Activated CD4-positive, alpha-beta T cell treated with anti-CD3 and anti-CD28 coated beads, Interleukin-2, Interleukin-4, amounts not matched to agents 100 ng/mL and 50 ng/mL, durations not matched to agents 16 hours and 8 hours (primary cell): ENCODE results near the gene MORN5.
A peak's percentile ranks its signal among the peaks of the same experiment; 100 is the strongest.

Experiments used
- DNase-seq: peaks from one replicate; pipeline ENCODE4 v3.0.0-alpha.2; 2020; ENCODE audit warnings: low spot score

MORN5 gene

DNA sequence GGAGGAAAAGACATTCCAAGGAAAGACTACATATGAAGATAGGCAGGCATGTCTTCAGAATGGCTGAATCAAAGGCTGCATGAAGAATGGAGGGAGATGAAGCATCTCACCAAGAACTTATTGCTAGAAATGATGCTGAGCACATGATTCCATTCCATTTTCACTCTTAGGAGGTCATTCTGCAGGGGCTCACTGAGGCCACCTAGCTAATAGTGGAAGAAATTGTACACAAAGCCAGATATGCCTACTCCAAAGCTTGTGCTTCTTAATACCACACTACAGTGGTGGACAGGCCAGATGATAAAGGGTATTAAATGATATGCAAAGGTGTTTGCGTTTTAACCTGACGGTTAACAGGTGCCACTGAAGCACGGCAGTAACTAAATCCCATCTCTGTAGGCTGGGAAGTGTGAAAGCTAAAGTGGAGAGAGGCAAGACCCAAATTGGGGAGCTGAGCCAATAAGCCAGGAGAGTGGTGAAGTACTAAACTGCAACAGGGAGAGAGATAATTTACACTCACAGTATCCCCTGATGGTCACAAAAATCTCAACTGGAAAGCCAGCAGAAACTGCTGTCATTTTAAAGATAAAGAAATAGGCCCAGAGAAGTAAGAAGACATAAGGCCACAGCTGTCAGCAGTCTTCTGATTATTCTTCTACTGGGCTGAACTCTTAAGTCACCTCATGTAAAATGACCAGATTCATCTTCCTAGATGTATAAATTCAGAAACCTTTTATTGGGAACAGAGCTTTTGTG is 14.7 kb upstream of the MORN5 start:
- no peak for DNase-seq

DNA sequence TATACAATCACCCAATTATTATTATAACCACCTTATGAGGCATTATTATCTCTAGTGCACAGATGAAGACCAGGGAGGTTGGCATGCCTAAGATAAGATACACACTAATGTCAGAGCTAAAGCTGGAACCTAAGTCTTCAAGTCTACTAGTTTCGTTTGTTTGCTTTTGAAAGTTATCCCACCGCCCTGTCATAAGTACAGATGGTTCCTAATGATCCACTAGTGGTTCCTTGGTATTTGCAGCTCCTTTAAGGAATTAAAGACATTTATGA is 14.2 kb upstream of the MORN5 start:
- no peak for DNase-seq

DNA sequence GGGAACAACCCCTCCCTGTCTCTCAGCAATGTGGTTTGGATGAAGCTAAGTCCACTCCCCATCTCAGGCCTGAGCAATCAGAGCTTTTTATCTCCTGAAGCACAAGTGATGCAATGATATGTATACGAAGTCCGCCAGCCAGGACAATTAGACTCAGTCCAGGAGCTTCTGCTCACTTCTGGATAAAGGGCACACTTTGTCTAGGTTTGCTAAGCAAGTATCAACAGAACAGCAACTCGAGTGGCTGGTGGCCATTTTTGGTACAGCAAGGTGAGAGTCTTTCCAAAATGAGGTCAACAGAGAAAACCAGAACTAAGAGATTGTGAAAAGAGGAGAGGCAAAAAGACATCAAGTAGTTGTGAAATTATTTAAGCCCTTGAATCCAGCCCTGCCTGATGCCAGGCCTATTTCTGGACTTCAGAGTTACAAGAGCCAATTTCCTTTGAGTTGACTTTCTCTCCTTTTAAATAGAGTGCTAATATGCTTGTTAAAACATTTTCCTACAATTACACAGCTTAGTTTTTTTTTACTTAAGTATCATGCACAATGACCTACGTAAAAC is 8.4 kb upstream of the MORN5 start:
- DNase-seq = no peak

DNA sequence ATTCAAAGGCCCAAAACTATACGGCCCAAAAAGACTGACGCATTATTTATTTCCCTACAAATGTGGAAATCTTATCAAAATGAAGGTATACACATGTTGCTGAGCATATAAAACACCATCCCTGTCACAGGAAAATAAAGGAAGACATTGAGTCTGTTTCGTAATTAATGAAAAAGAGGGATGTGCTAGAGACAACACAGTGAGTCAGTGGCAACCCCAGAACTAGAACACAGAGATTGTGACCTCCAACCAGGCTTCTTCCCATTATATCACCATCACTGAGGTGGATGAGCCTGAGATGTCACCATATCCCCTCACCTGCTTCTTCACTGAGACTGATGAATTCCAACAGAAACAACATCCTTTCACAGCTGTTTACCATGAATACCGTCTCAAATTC is 3.9 kb upstream of the MORN5 start:
- DNase-seq = no peak

DNA sequence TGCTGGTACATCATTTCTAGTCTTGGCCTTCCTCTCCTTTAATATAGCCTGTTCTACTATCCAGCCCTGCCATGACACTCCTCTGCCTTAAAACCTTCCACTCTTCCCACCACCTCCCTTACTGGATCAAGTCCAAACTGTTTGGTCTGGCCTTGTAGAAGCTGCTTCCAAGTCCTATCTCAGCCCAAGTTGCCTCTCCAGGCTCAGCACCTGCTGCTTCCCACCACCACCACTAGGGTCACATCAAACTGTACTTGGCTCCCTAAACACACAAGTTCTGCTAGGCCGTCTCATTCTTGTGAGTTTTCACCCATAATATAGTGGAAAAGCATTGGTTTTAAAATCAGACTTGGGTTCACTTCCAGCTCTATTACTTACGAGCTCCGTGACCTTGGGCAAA is 1.5 kb upstream of the MORN5 start:
- peak; percentile 43 for DNase-seq

DNA sequence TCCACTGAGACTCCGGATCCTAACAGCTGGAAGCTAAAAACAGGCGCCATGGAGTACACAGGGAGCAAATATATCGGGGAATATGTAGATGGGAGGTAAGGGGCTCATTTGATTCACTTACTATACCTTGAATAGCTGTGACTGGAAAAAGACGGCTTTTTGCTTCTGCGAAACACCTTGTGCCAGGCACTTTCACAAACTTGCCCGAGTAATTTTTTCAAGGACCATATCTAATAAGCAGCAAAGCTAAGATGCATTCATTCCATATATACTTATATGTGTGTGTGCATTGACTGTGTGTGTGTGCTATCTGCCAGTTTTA is 178 bp downstream of the MORN5 start:
- no peak for DNase-seq

DNA sequence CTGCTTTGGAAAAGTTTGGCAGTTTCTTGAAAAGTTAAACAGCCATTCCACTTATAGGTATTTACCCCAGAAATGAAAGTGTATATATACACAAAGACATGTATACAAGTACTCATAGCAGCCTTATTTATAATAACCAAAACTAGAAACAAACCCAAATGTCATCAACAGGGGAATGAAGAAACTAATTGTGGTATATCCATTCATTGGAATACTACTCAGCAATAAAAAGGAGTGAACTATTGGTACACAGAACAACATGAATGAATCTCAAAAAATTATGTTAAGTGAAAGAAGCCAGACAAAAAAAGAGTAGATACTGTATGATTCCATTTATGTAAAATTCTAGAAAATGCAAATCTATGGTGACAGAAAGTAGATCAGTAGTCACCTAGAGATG is 2.7 kb downstream of the MORN5 start:
- no peak for DNase-seq

DNA sequence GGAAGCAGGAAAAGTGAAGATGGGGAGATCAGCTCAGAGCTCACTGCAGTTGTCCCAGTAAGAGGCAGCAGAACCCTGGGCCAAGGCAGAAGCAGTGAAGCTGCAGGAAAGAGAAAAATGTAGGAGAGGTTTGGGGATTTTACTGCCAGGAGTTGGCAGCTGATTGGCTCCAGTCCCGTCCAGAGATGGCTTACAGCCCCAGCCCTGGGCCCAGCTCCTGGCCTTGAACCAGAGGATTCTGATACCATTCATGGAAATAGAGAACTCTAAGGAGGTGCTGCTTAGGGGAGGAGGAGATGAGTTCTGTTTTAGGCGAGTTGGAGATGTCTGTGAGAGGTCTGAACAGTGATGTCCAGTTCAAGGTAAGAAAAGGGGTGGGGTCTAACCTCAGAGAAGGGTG is 4.6 kb downstream of the MORN5 start:
- DNase-seq = no peak

DNA sequence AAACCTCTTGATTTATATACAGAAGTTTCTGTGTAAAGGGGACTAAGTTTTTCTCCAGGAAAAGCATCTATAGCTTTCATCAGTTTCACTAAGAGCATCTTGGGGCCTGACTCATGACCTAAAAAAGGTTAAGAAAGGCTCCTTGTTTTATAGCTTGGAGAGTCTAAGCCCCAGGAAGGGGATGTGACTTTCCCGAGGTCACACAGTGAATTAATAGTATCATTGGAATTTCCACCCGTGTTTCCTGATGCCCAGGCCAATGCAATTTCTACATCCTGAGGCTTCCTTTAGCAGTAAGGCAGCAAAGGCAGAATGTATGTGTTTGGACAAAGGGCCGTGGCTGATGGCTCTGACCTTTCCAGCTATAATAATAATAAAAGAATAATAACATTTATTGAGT is 8.6 kb downstream of the MORN5 start:
- no peak for DNase-seq

DNA sequence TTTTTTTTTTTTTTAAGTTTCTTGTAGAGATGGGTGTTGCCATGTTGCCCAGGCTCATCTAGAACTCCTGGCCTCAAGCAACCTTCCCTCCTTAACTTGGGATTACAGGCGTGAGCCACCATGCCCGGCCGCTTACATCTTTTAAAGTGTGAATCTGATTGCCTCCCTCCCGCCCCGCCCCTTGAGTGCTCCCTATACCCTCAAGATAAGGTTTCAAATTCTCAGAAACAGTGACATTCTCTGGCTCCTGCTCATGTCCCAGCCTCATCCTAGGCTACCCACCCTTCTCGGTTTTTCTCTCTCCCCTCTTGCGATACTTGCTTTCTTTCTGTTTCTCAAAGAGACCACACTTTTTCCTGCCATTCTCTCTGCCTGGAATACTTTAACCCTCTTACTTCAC is 12.4 kb downstream of the MORN5 start:
- DNase-seq = no peak

DNA sequence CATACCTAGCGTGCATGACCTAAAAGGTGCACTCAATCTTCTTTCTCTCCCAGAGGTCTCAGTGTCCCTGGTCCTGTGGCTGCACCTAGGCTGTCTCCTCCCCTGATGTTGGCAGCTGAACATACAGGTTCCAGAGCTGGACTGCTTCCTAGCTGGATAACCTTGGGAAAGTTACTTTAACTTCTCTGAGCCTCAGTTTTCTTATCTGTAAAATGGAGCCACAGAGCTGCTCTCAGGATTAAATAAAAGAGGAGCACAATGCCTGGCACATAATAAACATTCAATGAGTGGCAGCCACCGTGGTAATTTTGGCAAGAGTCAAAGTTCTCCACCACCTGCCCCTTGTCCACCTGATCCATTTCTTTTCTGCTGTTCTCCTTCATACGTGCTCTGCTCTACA is 14.0 kb downstream of the MORN5 start:
- no peak for DNase-seq

DNA sequence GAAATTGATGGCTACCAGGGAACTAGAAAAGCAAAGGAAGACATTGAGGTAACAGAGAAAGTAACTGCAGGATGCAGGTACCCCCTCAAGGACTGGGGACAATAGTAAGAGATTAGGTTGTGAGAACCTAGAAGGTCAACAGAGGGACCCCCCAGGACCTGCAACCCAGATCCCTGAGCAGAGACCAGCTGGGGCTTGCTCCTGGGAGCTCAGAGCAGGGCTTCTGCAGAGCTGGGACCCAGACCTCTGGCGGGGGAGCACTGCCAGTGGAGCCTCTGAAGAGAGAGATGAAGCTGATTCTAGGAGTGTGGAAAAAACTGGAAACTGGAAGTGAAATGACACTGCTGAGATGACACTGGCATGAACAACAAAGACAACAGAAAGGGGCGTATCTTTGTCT is 17.2 kb downstream of the MORN5 start:
- no peak for DNase-seq

DNA sequence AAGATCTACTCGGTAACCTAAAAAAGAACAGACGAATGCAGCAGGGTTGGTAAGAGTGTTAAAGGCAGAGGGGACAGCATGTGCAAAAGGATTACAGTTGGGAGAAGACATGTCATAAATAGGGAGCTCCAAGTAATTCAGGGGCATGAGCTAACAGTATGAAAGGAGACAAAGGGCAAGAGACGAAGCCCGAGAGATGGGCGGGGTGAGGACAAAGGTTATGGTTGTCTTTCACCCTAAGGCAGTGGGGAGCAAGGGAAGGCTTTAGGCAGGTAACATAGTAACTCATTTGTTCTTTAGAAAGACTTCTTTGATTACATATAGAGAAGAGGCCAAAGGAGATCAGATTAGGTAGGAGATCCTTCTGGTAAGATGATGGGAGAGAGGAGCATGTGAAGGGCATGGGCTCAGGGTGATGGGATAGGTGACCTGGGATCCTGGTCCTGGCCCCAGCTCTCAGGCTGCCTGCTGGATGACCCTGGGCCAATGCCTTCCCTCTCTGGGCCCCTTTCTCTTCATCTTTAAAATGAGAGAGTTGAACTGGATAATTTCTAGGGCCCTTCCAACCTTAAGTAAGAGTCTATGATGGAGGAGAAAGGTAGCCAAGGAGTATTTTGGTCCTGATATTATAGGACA is 19.5 kb downstream of the MORN5 start:
- DNase-seq = no peak

DNA sequence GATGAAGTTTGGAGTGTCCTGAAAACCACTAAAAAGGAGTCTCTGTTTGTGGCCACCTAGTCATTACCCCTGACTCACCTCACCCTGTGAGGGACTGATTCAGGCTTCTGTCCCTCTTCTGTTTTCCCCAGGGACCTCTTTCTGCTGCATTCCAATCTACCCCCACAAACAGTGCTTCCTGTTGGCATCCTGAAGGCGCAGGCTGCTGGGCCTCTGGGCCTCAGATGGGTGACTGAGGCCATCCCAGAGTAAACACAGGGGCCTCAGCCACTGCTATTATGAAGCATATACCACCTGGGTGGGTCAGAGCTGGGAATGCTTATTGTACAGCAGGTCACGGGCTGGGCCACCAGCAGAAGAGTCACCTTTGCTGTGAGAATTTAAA is 20.0 kb downstream of the MORN5 start:
- DNase-seq = no peak

DNA sequence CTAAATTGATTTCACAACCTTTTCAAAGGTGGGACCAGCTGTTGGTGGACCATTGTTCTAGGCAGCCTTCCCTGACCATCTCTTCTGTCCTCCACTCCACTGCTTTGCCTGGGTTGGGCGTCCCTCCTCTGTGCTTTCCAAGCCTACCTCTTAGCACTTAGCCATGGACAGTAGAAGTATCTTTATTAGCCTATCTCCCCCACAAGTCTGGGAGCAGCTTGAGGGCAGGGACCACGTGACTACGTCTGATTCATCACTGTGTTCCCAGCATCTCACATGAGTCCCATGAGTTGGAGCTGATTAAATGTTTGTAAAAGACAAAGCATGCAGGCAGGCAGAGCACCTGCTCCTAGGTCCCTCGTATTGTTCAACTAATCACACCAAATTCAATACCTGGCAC is 20.9 kb downstream of the MORN5 start:
- no peak for DNase-seq

DNA sequence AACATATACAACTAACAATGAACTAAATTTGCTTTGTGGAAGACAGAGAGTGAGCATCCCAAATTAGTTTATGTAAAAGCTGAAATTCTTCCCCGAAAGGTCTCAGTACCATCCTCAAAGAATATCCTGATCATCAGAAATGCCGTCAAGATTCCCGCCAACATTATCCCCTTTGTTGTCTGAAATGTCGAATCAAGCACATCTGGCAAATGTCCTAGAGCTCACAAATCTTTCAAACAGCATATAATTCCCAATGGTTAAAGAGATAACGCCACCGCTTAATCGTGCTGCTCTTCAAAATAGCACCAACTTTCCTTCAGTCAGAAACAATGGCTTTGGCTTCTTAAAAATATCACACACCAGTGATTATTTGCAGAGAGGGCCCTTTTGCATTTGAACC is 23.8 kb downstream of the MORN5 start:
- no peak for DNase-seq

DNA sequence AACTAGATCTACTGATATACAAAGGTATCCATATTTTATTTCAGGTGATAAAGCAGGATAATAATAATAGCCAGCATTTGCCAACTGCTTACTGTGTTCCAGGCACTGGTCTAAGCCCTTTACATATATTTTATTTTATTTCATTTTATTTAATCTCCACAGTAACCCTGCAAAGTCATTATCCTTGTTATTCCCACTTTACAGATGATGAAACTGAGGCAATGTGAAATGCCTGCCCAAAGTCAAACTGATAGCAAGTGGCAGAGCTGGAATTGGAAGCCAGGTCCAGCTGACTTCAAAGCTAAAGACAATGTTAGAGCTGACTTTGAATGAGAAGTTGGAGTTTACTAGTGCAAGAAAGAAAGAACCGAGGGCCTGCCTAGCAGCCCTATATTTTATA is 24.8 kb downstream of the MORN5 start:
- no peak for DNase-seq

DNA sequence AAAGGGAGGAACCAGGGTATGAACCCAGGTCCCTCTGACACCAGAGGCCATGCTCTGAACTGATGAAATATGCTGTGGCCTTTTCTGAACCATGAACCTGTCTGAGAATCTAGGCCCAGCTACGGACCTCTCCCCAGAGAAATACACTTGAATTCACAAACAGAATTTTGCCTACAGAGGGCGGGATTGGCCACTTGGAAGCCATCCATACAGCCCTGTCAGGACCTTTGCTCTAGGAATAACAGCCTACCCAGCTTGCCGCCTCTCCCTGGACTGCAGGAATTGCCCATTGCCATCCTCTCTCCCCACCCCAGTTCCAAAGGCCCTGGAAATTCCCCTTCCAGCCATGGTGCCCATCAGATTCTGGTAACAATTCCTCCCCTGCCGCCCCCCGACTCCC is 26.6 kb downstream of the MORN5 start:
- no peak for DNase-seq

DNA sequence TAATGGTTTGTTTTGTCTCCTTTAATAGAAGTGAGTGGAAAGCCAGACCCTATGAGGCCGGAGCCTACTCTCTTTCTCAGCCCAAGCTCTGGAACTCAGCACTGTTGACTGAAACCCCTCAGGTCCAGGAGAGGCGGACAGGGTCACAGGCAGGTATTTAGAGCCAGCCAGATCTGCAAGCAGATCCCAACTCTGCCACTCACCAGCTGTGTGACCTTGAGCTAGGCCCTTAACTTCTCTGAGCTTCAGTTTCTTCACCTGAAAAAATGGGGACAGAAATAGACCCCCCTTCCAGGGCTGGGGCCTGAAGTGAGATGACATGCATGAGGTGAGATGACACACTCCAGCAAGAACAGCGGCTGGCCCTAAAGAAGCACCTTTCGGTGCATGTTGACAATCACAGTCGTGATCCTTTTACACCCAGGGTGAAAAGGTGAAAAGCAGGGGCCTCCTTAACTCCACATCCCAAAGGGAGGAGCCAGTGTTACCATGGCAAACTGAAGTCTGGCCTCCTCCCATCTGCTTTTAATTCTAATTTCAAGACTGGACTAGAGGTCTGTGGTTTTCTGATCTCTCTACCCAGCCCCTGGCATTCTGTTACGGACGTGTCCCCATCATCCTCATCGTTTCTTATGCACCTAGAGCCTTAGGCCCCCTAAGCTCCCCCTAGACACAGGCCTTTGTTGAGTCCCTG is 27.2 kb downstream of the MORN5 start:
- no peak for DNase-seq

DNA sequence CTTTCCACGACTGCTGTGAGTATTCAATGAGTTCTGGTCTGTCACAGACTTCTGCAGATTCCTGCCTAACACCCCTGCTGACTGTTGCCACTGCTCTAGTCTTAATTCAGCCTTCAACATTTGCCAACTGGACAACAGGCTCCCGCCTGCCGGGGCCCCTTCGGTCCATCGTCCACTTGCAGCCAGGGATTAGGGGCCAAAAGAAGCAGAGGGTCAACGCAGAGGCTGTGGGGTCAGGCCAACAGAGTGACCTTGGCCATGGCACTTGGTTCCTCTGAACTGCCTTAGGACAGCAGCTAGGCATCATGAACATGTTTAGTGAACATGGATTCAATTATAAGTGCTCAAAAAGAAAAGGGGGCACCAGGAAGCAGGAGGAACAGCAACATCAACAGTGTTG is 28.7 kb downstream of the MORN5 start:
- DNase-seq = no peak

DNA sequence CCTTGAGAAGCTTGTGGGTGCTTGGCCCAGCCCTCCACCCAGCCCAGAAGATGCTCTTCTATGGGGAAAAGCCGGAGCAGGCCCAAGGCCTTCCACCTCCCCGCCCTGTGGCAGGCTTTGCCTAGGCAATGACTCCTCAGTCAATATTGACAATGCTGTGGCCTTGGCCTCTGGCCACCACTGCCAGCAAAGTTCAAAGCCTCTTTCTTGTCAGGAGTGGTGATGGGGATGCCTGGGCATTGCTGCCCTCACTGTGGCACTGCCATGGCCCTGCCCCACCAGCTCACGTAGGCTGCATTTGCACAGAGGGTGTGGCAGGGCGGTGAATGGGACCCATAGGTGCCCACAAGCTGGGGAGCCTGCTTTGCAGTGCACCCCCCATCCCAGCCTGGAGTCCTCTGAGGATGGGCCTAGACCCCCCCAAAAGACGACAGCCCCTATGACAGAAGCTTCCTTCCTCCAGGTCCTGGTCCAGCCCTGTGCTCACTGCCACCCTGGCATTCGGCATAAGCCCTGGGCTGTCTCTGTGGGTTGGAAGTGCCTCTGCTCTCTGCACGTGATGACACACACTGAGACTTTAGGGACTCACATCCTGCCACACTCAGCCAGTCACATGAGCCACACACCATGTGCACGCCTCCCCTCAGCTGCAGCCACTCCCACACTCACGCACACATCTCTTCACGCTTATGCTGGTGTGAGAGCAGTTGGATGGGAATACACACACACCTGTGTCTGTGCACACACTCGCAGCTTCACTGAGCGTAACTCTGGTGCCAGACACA is 31.1 kb downstream of the MORN5 start:
- DNase-seq = peak; percentile 15

DNA sequence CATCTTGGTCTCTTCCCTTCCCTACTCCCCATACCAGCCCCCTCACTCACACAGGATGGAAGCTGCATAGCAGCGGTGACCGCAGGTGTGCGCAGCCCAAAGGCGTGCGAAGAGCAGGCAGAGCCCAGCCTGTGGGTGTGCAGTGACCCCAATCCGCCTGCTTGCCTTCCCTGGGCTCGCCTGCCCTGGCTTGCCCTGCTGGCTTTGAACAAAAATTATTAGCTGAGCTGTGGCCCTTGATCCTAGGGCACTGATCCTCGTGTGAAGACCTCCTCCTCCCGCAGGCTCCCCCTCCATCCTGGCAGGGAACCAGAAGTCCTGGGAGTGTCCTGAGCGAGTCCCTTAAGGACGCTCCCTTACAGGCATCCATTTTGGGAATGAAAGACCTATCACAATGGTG is 31.9 kb downstream of the MORN5 start:
- no peak for DNase-seq
